GM12892 (cell line): ENCODE data around the gene ALKBH8.
"Not testable (repeated sequence)": the region's sequence is repeated elsewhere in the genome, so short reads cannot be mapped to it uniquely, and the experiment has no call there.

Experiments used
- POLR2A ChIP-seq: IDR thresholded peaks from 2 replicates; pipeline ENCODE4 v1.6.1; 2011; ENCODE audit warnings: low read depth, low read length, control low read depth
- POLR2AphosphoS5 ChIP-seq: IDR thresholded peaks from 2 replicates; pipeline ENCODE4 v1.6.1; 2011; ENCODE audit warnings: low read depth, low read length, control low read depth
- TAF1 ChIP-seq: IDR thresholded peaks from 2 replicates; pipeline ENCODE4 v1.6.1; 2011; ENCODE audit warnings: low read depth, mild to moderate bottlenecking, control low read depth, low read length, borderline replicate concordance

DNA sequence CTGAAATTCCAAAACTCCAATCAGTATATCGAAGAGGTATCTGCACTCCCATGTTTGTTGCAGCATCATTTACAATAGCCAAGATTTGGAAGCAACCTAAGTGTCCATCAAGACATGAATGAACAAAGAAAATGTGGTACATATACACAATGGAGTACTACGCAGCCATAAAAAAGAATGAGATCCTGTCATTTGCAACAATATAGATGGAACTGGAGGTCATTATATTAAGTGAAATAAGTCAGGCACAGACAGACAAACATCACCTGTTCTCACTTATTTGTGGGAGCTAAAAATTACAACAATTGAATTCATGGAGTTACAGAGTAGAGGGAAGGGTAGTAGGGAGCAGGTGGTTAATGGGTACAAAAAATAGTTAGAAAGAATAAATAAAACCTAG is 13.6 kb upstream of the ALKBH8 start:
- not testable (repeated sequence) for TF ChIP-seq POLR2A, POLR2AphosphoS5, TAF1
